ENCODE measurements around the gene FFAR2. TPM values are rescaled to one million over a fixed set of nuclear protein-coding genes. Genes with fewer than 3 reads are reported as not detected.

Gene FFAR2
- total and polyA plus RNA-seq, 11 donors: 0.12 to 3.4 (median 0.38) TPM; not detected in 2

- H3K9me3 ChIP-seq: no peaks in the 10 kb centered on the region
- no peaks in the 10 kb centered on the region for H3K36me3 ChIP-seq
- TF ChIP-seq CTCF (IDR thresholded peaks at IDR 0.05) (no peak), POLR2A (IDR thresholded peaks at IDR 0.05) (no peak)
- peak overlapping the region in 1 of 12 donors; percentile 77 for H3K27ac ChIP-seq
- peaks cover 0 to 3% (median 0%) of the 10 kb centered on the region in 9 donors for H3K27me3 ChIP-seq
- intact Hi-C loops (cut with DNase I): no loop called here
- H3K4me1 ChIP-seq: peaks cover 0 to 70% (median 3%) of the 10 kb centered on the region in 12 donors
- peak overlapping the region in 1 of 12 donors; percentile 33 for H3K4me3 ChIP-seq
- ATAC-seq (peak in 3 of 4 donors; percentile 13 to 30 (median 16)), DNase-seq (no peak)
- 58 to 66% (median 65%) methylated on average over 27 of the region's 27 CpGs for WGBS, 4 donors
Observed at GRCh38 chr19:35449359-35450043, 1.4 kb downstream of the FFAR2 start.

- DNase-seq: no peak
- H3K27ac ChIP-seq: no peak overlapping the region
- no peaks in the 10 kb centered on the region for H3K9me3 ChIP-seq
- no peak for ATAC-seq
- intact Hi-C loops (cut with DNase I): no loop called here
- peaks cover 0 to 57% (median 3%) of the 10 kb centered on the region in 12 donors for H3K4me1 ChIP-seq
- H3K4me3 ChIP-seq: peak overlapping the region in 1 of 12 donors; percentile 3
- TF ChIP-seq CTCF (IDR thresholded peaks at IDR 0.05) (no peak), POLR2A (IDR thresholded peaks at IDR 0.05) (no peak)
- H3K36me3 ChIP-seq: no peaks in the 10 kb centered on the region
- 85 to 89% (median 87%) methylated on average over 7 of the region's 7 CpGs for WGBS, 4 donors
- H3K27me3 ChIP-seq: peaks cover 0 to 3% (median 0%) of the 10 kb centered on the region in 9 donors
Observed at GRCh38 chr19:35451338-35452096, 3.5 kb downstream of the FFAR2 start.

GRCh38 chr19:35454663-35455062 lies 6.6 kb downstream of the FFAR2 start:
- 93 to 100% (median 98%) methylated on average over 2 of the region's 2 CpGs for WGBS, 4 donors
- Histone ChIP-seq H3K27ac (no peak overlapping the region), H3K4me1 (peaks cover 0 to 46% (median 12%) of the 10 kb centered on the region in 12 donors), H3K36me3 (no peaks in the 10 kb centered on the region), H3K9me3 (no peaks in the 10 kb centered on the region), H3K27me3 (no peaks in the 10 kb centered on the region), H3K4me3 (no peak overlapping the region)
- DNase-seq (no peak), ATAC-seq (no peak)
- TF ChIP-seq POLR2A (IDR thresholded peaks at IDR 0.05) (no peak), CTCF (IDR thresholded peaks at IDR 0.05) (no peak)
- intact Hi-C loops (cut with DNase I): no loop called here

- TF ChIP-seq POLR2A (IDR thresholded peaks at IDR 0.05): no peak
- no peak for TF ChIP-seq CTCF (IDR thresholded peaks at IDR 0.05)
- intact Hi-C loops (cut with DNase I): no loop called here
- no peaks in the 10 kb centered on the region for H3K27me3 ChIP-seq
- DNase-seq (no peak), ATAC-seq (no peak)
- H3K9me3 ChIP-seq: no peaks in the 10 kb centered on the region
- peaks cover 0 to 46% (median 14%) of the 10 kb centered on the region in 12 donors for H3K4me1 ChIP-seq
- H3K4me3 ChIP-seq: no peak overlapping the region
- no peaks in the 10 kb centered on the region for H3K36me3 ChIP-seq
- WGBS, 4 donors: 68 to 81% (median 78%) methylated on average over 3 of the region's 3 CpGs
- H3K27ac ChIP-seq: no peak overlapping the region
Observed at GRCh38 chr19:35455616-35456201, 7.7 kb downstream of the FFAR2 start.
